ENCODE data around the gene LOXL4.

LOXL4 gene

GRCh38 chr10:98267894-98268693 is at the start of gene LOXL4:
TSS of gene LOXL4 (minus strand) at chr10:98268194. CDS start at chr10:98263019, 5,175 bp downstream.
- peak; percentile 42 for ATAC-seq (replicated peaks; ENCODE audit: extremely low read depth, poor library complexity, severe bottlenecking)
- Mint-ChIP-seq H3K36me3 (ENCODE audit: insufficient read depth) (peaks cover 4% of the 10 kb centered on the region), H3K27me3 (peaks cover 34% of the 10 kb centered on the region), H3K27ac (ENCODE audit: low read depth) (peak within 1 kb of the TSS; percentile 23), H3K4me1 (peaks cover 10% of the 10 kb centered on the region), H3K4me3 (peak within 1 kb of the TSS; percentile 71), H3K9me3 (no peaks in the 10 kb centered on the region)
- DNase-seq (ENCODE audit: low spot score in 2 of 2) = no peak

GRCh38 chr10:98316661-98317060 is 48.7 kb upstream of the LOXL4 start:
- no peaks in the 10 kb centered on the region for H3K9me3 Mint-ChIP-seq
- ATAC-seq (replicated peaks; ENCODE audit: extremely low read depth, poor library complexity, severe bottlenecking) = no peak
- peaks cover 35% of the 10 kb centered on the region for H3K27me3 Mint-ChIP-seq
- no peak overlapping the region for H3K27ac Mint-ChIP-seq (ENCODE audit: low read depth)
- DNase-seq (ENCODE audit: low spot score in 2 of 2) = no peak
- no peak overlapping the region for H3K4me3 Mint-ChIP-seq
- H3K36me3 Mint-ChIP-seq (ENCODE audit: insufficient read depth) = no peaks in the 10 kb centered on the region
- H3K4me1 Mint-ChIP-seq = no peaks in the 10 kb centered on the region

- ATAC-seq (replicated peaks; ENCODE audit: extremely low read depth, poor library complexity, severe bottlenecking) (no peak), DNase-seq (ENCODE audit: low spot score in 2 of 2) (no peak)
- no peak overlapping the region for H3K27ac Mint-ChIP-seq (ENCODE audit: low read depth)
- H3K9me3 Mint-ChIP-seq = no peaks in the 10 kb centered on the region
- H3K27me3 Mint-ChIP-seq = peaks cover 40% of the 10 kb centered on the region
- no peaks in the 10 kb centered on the region for H3K36me3 Mint-ChIP-seq (ENCODE audit: insufficient read depth)
- H3K4me1 Mint-ChIP-seq = no peaks in the 10 kb centered on the region
- no peak overlapping the region for H3K4me3 Mint-ChIP-seq
These were observed 48.2 kb upstream of the LOXL4 start for GRCh38 chr10:98316170-98316569.

- H3K27me3 Mint-ChIP-seq = peaks cover 51% of the 10 kb centered on the region
- H3K27ac Mint-ChIP-seq (ENCODE audit: low read depth) = no peak overlapping the region
- no peak overlapping the region for H3K4me3 Mint-ChIP-seq
- H3K4me1 Mint-ChIP-seq = peaks cover 2% of the 10 kb centered on the region
- no peak for ATAC-seq (replicated peaks; ENCODE audit: extremely low read depth, poor library complexity, severe bottlenecking)
- H3K36me3 Mint-ChIP-seq (ENCODE audit: insufficient read depth) = no peaks in the 10 kb centered on the region
- no peaks in the 10 kb centered on the region for H3K9me3 Mint-ChIP-seq
- DNase-seq (ENCODE audit: low spot score in 2 of 2) = no peak
These were observed 46.7 kb upstream of the LOXL4 start for GRCh38 chr10:98314532-98315284.

GRCh38 chr10:98313598-98313997 is 45.6 kb upstream of the LOXL4 start:
- Mint-ChIP-seq H3K4me1 (peaks cover 8% of the 10 kb centered on the region), H3K9me3 (no peaks in the 10 kb centered on the region)

GRCh38 chr10:98312822-98313221 is 44.8 kb upstream of the LOXL4 start:
- Mint-ChIP-seq H3K27me3 (peaks cover 69% of the 10 kb centered on the region), H3K4me1 (peaks cover 8% of the 10 kb centered on the region), H3K9me3 (no peaks in the 10 kb centered on the region), H3K36me3 (ENCODE audit: insufficient read depth) (no peaks in the 10 kb centered on the region), H3K4me3 (no peak overlapping the region), H3K27ac (ENCODE audit: low read depth) (no peak overlapping the region)
- ATAC-seq (replicated peaks; ENCODE audit: extremely low read depth, poor library complexity, severe bottlenecking) (no peak), DNase-seq (ENCODE audit: low spot score in 2 of 2) (no peak)

More at GRCh38 chr10:98313598-98313997, 45.6 kb upstream of the LOXL4 start:
- Mint-ChIP-seq H3K4me3 (no peak overlapping the region), H3K27me3 (peaks cover 63% of the 10 kb centered on the region), H3K36me3 (ENCODE audit: insufficient read depth) (no peaks in the 10 kb centered on the region), H3K27ac (ENCODE audit: low read depth) (no peak overlapping the region)
- DNase-seq (ENCODE audit: low spot score in 2 of 2) (no peak), ATAC-seq (replicated peaks; ENCODE audit: extremely low read depth, poor library complexity, severe bottlenecking) (no peak)

- ATAC-seq (replicated peaks; ENCODE audit: extremely low read depth, poor library complexity, severe bottlenecking) (no peak), DNase-seq (ENCODE audit: low spot score in 2 of 2) (no peak)
- Mint-ChIP-seq H3K27me3 (peaks cover 69% of the 10 kb centered on the region), H3K4me1 (peaks cover 8% of the 10 kb centered on the region), H3K9me3 (no peaks in the 10 kb centered on the region), H3K27ac (ENCODE audit: low read depth) (no peak overlapping the region), H3K36me3 (ENCODE audit: insufficient read depth) (no peaks in the 10 kb centered on the region), H3K4me3 (no peak overlapping the region)
These were observed 44.4 kb upstream of the LOXL4 start for GRCh38 chr10:98312349-98312748.

GRCh38 chr10:98310701-98311100 is 42.7 kb upstream of the LOXL4 start:
- H3K27ac Mint-ChIP-seq (ENCODE audit: low read depth) = no peak overlapping the region
- ATAC-seq (replicated peaks; ENCODE audit: extremely low read depth, poor library complexity, severe bottlenecking) = no peak
- peaks cover 60% of the 10 kb centered on the region for H3K27me3 Mint-ChIP-seq
- H3K9me3 Mint-ChIP-seq = no peaks in the 10 kb centered on the region
- no peaks in the 10 kb centered on the region for H3K36me3 Mint-ChIP-seq (ENCODE audit: insufficient read depth)
- DNase-seq (ENCODE audit: low spot score in 2 of 2) = no peak
- H3K4me3 Mint-ChIP-seq = no peak overlapping the region
- peaks cover 8% of the 10 kb centered on the region for H3K4me1 Mint-ChIP-seq

- Mint-ChIP-seq H3K36me3 (ENCODE audit: insufficient read depth) (no peaks in the 10 kb centered on the region), H3K27ac (ENCODE audit: low read depth) (no peak overlapping the region), H3K9me3 (no peaks in the 10 kb centered on the region), H3K4me1 (peaks cover 8% of the 10 kb centered on the region), H3K27me3 (peaks cover 63% of the 10 kb centered on the region), H3K4me3 (no peak overlapping the region)
- no peak for DNase-seq (ENCODE audit: low spot score in 2 of 2)
- no peak for ATAC-seq (replicated peaks; ENCODE audit: extremely low read depth, poor library complexity, severe bottlenecking)
These were observed 41.7 kb upstream of the LOXL4 start for GRCh38 chr10:98309366-98310355.

GRCh38 chr10:98308669-98309365 is 40.8 kb upstream of the LOXL4 start:
- Mint-ChIP-seq H3K36me3 (ENCODE audit: insufficient read depth) (no peaks in the 10 kb centered on the region), H3K4me3 (no peak overlapping the region), H3K9me3 (no peaks in the 10 kb centered on the region), H3K4me1 (peaks cover 8% of the 10 kb centered on the region), H3K27ac (ENCODE audit: low read depth) (no peak overlapping the region), H3K27me3 (peaks cover 58% of the 10 kb centered on the region)
- no peak for ATAC-seq (replicated peaks; ENCODE audit: extremely low read depth, poor library complexity, severe bottlenecking)
- no peak for DNase-seq (ENCODE audit: low spot score in 2 of 2)

GRCh38 chr10:98307916-98308541 is 40.0 kb upstream of the LOXL4 start:
- no peaks in the 10 kb centered on the region for H3K9me3 Mint-ChIP-seq
- H3K27me3 Mint-ChIP-seq = peaks cover 63% of the 10 kb centered on the region
- ATAC-seq (replicated peaks; ENCODE audit: extremely low read depth, poor library complexity, severe bottlenecking) = no peak
- H3K4me3 Mint-ChIP-seq = no peak overlapping the region
- DNase-seq (ENCODE audit: low spot score in 2 of 2) = no peak
- H3K27ac Mint-ChIP-seq (ENCODE audit: low read depth) = no peak overlapping the region
- peaks cover 8% of the 10 kb centered on the region for H3K4me1 Mint-ChIP-seq
- H3K36me3 Mint-ChIP-seq (ENCODE audit: insufficient read depth) = no peaks in the 10 kb centered on the region

All from central memory CD8-positive, alpha-beta T cell (primary cell).